GM12873 (cell line): ENCODE results near the gene CNTNAP5.

Experiments used
- CTCF ChIP-seq: IDR thresholded peaks from 2 replicates; pipeline ENCODE4 v1.5.1; 2012; ENCODE audit warnings: low read depth, mild to moderate bottlenecking, moderate library complexity, low read length, control low read depth; ENCODE audit not compliant: insufficient read depth; ENCODE audit errors: missing control alignments

CNTNAP5 gene

GRCh38 chr2:124039762-124040291 is 14.7 kb downstream of the CNTNAP5 start:
- TF ChIP-seq CTCF, result no peak

GRCh38 chr2:124045894-124046293 is 20.8 kb downstream of the CNTNAP5 start:
- TF ChIP-seq CTCF, result no peak

- no peak for TF ChIP-seq CTCF
Measured at GRCh38 chr2:124046332-124046731, 21.2 kb downstream of the CNTNAP5 start.

- TF ChIP-seq CTCF, result no peak
Measured at GRCh38 chr2:124048102-124048501, 23.0 kb downstream of the CNTNAP5 start.

DNA sequence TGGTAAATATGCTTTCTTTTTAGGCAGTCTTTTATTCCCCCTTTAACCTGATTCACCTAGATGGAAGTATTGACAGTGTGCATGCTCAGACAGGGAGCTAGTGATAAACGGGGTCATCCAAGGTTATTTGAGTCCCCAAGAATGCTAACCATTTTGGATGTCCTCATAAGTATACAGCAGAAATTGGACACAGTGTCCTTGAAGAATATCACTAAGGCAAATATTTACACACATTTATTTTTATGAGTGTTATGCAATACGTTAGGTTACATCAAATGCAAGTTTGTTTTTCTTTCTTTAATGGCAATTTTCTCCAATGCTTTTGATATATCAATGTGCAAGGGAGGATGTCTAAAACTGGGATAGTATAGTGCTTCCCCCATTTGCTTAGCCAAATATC is 23.6 kb downstream of the CNTNAP5 start:
- TF ChIP-seq CTCF, result no peak

DNA sequence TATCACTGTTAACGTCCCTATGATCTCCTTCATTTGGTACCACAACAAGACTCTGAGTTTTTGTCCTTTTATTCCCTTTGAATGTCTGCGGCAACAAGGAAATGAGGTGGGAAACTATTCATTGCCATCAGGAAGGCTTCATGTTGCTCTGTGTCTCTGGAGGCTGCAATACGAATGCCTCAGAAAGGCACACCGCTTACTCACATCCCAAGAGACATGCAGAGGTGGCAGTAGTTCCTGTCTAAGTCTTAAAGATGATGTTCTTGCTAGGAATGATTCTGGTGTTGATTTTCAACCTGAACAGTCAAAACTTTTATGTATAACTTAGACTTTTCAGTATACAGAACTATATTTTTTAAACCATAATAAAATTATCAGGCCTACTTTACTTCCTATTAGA is 24.0 kb downstream of the CNTNAP5 start:
- no peak for TF ChIP-seq CTCF

GRCh38 chr2:124050833-124051497 is 25.9 kb downstream of the CNTNAP5 start:
- no peak for TF ChIP-seq CTCF

DNA sequence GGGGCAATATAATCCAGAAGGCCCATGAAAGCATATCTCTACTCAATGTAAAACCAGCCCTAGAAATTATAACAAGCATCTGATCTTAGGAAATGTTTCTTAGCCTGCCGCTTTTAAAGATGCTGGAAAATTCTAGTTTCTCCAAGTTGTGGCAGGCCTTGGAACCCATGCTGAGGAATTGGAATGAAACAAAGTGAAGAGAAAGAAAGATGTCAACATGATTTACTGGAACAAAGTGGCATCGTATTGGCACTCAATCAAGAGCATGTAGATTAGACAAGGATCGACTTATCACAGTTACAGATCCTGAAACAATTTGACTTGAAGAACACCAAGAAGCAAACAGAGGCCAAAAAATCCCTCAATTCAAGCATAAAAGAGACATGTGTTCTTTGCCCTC is 28.7 kb downstream of the CNTNAP5 start:
- TF ChIP-seq CTCF, result no peak
